Thyroid gland (tissue), 4 donors: ENCODE measurements around the gene CEMIP2.

Experiments
- CTCF ChIP-seq, 6 experiments: fragments of 200-600 bp in 3 of 6; fragments of 450-650 bp in 3 of 6; sonication (generic) in 3 of 6; IDR thresholded peaks; one replicate each; pipeline ENCODE4 v1.5.1; 2016 to 2019; ENCODE audit warnings: antibody characterized with exemption in 6 of 6, mild to moderate bottlenecking in 2 of 6, inconsistent platforms in 1 of 6, moderate library complexity in 1 of 6
- POLR2A ChIP-seq, 2 donors: fragments of 450-650 bp; IDR thresholded peaks; one replicate each; pipeline ENCODE4 v1.6.1; 2017; ENCODE audit warnings: antibody characterized with exemption in 2 of 2, mild to moderate bottlenecking in 2 of 2, moderate library complexity in 1 of 2

DNA sequence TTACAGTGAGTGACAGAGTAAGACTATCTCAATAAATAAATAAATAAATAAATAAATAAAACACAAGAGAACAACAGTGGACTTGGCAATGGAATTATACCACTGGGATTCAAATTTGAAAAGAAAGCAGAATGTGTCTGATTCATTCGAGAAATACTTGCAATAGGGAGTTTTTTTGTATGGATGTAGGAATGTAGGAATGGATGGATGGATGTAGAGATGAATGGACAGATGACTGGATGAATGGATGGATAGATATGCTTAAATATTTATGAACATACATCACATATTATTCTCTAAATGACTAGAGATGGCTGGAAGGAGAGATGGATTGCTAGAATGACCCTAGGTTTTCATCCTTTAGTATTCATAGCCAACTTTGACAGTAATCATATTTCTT, 22.0 kb upstream of the CEMIP2 start:
- no peak for TF ChIP-seq POLR2A (IDR thresholded peaks at IDR 0.05)
- TF ChIP-seq CTCF (IDR thresholded peaks at IDR 0.05), result no peak
